ENCODE data around the gene IL25. TPM values are rescaled to one million over a fixed set of nuclear protein-coding genes. Genes with fewer than 3 reads are reported as not detected.

The IL25 gene
- total and polyA plus RNA-seq, 7 donors: 0.01 TPM; not detected in 6

DNA sequence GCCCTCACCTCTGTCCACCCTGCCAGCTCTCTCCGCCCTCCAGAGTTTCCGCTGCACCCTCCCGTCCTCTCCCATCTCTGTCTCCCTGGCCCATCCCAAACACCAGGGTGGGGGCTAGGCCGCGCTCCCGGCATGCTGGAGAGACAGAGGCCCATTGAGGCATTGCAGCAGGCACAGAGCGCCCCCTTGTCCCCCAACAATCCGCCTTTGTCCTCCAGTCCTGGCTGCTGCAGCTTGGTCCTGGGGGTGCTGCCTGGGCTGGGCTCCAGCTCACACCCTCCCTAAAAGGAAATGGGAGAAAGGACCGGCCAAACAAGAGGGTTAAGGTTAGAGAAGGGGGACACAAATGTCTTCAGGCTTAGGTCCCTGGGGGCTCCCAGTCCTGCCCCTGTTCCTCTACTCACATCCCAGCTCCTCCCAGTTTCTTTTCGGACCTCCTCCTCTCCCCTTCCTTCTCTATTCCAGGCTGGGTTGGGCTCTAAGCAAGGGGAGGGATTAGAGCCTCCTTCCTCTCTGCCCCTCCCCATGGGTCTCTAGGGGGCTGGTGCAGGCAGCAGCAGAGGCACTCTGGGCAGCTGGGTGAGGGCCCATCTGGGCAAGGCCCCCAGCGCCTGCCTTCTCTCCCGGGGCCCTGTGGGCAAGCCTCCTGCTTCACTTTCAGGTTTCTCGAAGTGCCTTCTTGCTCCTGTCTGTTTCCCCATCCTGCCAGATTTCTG lies 4.0 kb downstream of the IL25 start, which contains the start of gene CMTM5:
Gene CMTM5, plus strand, starts transcription at position 565 of the 716 bp plus-strand sequence. CDS start 206 bp downstream, outside the sequence.
- ATAC-seq (peak in 2 of 4 donors; percentile 5 to 8), DNase-seq (no peak)
- no peaks in the 10 kb centered on the region for H3K4me1 ChIP-seq
- H3K36me3 ChIP-seq (ENCODE audit: insufficient read depth in 1 of 2, low read depth in 1 of 2): peaks cover 0 to 12% of the 10 kb centered on the region in 2 donors
- WGBS, 3 donors: 38 to 41% (median 39%) methylated on average over 12 to 13 of the region's 13 CpGs
- TF ChIP-seq, protein P1, sequence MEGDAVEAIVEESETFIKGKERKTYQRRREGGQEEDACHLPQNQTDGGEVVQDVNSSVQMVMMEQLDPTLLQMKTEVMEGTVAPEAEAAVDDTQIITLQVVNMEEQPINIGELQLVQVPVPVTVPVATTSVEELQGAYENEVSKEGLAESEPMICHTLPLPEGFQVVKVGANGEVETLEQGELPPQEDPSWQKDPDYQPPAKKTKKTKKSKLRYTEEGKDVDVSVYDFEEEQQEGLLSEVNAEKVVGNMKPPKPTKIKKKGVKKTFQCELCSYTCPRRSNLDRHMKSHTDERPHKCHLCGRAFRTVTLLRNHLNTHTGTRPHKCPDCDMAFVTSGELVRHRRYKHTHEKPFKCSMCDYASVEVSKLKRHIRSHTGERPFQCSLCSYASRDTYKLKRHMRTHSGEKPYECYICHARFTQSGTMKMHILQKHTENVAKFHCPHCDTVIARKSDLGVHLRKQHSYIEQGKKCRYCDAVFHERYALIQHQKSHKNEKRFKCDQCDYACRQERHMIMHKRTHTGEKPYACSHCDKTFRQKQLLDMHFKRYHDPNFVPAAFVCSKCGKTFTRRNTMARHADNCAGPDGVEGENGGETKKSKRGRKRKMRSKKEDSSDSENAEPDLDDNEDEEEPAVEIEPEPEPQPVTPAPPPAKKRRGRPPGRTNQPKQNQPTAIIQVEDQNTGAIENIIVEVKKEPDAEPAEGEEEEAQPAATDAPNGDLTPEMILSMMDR (IDR thresholded peaks at IDR 0.05): no peak
- H3K4me3 ChIP-seq: no peak within 1 kb of the TSS
- intact Hi-C loops (cut with DNase I): loop anchor here in 1 of 2 donors (5.0 kb wide), 1 partner anchor 49 kb away; no protein-coding TSS in a partner anchor
- peaks cover 0 to 5% (median 0%) of the 10 kb centered on the region in 3 donors for H3K27me3 ChIP-seq (ENCODE audit: insufficient read depth in 3 of 3, low read length in 2 of 3)
- no peak within 1 kb of the TSS for H3K27ac ChIP-seq
- no peaks in the 10 kb centered on the region for H3K9me3 ChIP-seq

DNA sequence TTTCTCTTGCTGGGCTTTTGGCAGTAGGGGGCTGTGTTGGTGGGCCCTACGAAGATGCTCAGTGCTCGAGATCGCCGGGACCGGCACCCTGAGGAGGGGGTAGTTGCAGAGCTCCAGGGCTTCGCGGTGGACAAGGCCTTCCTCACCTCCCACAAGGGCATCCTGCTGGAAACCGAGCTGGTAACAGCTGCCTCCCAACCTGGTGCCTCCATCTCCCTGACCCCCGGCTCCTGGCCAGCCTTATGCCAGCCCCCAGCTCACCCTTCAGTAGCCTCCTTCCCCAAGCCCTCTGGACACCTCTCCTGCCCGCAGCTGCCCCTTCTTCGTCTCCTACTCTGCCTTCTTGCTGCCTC lies 4.6 kb downstream of the IL25 start:
- no peaks in the 10 kb centered on the region for H3K9me3 ChIP-seq
- ATAC-seq: peak in 3 of 4 donors; percentile 2 to 5 (median 2)
- no peak for DNase-seq
- intact Hi-C loops (cut with DNase I): loop anchor here in 1 of 2 donors (5.0 kb wide), 1 partner anchor 50 kb away; no protein-coding TSS in a partner anchor
- H3K36me3 ChIP-seq (ENCODE audit: insufficient read depth in 1 of 2, low read depth in 1 of 2): peaks cover 0 to 16% of the 10 kb centered on the region in 2 donors
- no peak overlapping the region for H3K27ac ChIP-seq
- H3K4me3 ChIP-seq: no peak overlapping the region
- peaks cover 0 to 5% (median 0%) of the 10 kb centered on the region in 3 donors for H3K27me3 ChIP-seq (ENCODE audit: insufficient read depth in 3 of 3, low read length in 2 of 3)
- WGBS, 3 donors: 38 to 51% (median 44%) methylated on average over 11 of the region's 11 CpGs
- H3K4me1 ChIP-seq: no peaks in the 10 kb centered on the region
- TF ChIP-seq, protein P1 (IDR thresholded peaks at IDR 0.05): no peak

GRCh38 chr14:23377573-23378563 lies 5.3 kb downstream of the IL25 start:
- Histone ChIP-seq H3K27ac (no peak overlapping the region), H3K4me3 (no peak overlapping the region), H3K4me1 (no peaks in the 10 kb centered on the region), H3K36me3 (ENCODE audit: insufficient read depth in 1 of 2, low read depth in 1 of 2) (peaks cover 0 to 23% of the 10 kb centered on the region in 2 donors), H3K9me3 (no peaks in the 10 kb centered on the region), H3K27me3 (ENCODE audit: insufficient read depth in 3 of 3, low read length in 2 of 3) (peaks cover 0 to 5% (median 0%) of the 10 kb centered on the region in 3 donors)
- TF ChIP-seq, protein P1 (IDR thresholded peaks at IDR 0.05): no peak
- WGBS, 3 donors: 73 to 80% (median 80%) methylated on average over 14 of the region's 14 CpGs
- intact Hi-C loops (cut with DNase I): loop anchor here in 1 of 2 donors (2.0 to 5.0 kb wide), 2 partner anchors 51 to 113 kb away; no protein-coding TSS in a partner anchor
- ATAC-seq: peak in 3 of 4 donors; percentile 10
- DNase-seq: no peak

GRCh38 chr14:23378612-23379220 lies 6.1 kb downstream of the IL25 start:
- WGBS, 3 donors: 66 to 74% (median 72%) methylated on average over 11 of the region's 11 CpGs
- no peaks in the 10 kb centered on the region for H3K4me1 ChIP-seq
- DNase-seq: no peak
- no peaks in the 10 kb centered on the region for H3K9me3 ChIP-seq
- TF ChIP-seq, protein P1 (IDR thresholded peaks at IDR 0.05): no peak
- H3K27me3 ChIP-seq (ENCODE audit: insufficient read depth in 3 of 3, low read length in 2 of 3): peaks cover 0 to 5% (median 0%) of the 10 kb centered on the region in 3 donors
- intact Hi-C loops (cut with DNase I): loop anchor here in 1 of 2 donors (2.0 to 5.0 kb wide), 2 partner anchors 51 to 114 kb away; no protein-coding TSS in a partner anchor
- H3K27ac ChIP-seq: no peak overlapping the region
- H3K4me3 ChIP-seq: no peak overlapping the region
- H3K36me3 ChIP-seq (ENCODE audit: insufficient read depth in 1 of 2, low read depth in 1 of 2): peaks cover 0 to 30% of the 10 kb centered on the region in 2 donors
- peak in 3 of 4 donors; percentile 4 to 16 (median 4) for ATAC-seq

Data from psoas muscle (tissue), 8 donors.